HG03135 (cell line): ENCODE measurements around the gene PPIA.
A peak's percentile ranks its signal among the peaks of the same experiment; 100 is the strongest.

Experiments used
- ATAC-seq: cut with Tn5 transposase; IDR thresholded peaks from one replicate; pipeline ENCODE4 v1.9.1; 2021; ENCODE audit warnings: mild to moderate bottlenecking, moderate library complexity; ENCODE audit not compliant: unreplicated experiment

The PPIA gene

DNA sequence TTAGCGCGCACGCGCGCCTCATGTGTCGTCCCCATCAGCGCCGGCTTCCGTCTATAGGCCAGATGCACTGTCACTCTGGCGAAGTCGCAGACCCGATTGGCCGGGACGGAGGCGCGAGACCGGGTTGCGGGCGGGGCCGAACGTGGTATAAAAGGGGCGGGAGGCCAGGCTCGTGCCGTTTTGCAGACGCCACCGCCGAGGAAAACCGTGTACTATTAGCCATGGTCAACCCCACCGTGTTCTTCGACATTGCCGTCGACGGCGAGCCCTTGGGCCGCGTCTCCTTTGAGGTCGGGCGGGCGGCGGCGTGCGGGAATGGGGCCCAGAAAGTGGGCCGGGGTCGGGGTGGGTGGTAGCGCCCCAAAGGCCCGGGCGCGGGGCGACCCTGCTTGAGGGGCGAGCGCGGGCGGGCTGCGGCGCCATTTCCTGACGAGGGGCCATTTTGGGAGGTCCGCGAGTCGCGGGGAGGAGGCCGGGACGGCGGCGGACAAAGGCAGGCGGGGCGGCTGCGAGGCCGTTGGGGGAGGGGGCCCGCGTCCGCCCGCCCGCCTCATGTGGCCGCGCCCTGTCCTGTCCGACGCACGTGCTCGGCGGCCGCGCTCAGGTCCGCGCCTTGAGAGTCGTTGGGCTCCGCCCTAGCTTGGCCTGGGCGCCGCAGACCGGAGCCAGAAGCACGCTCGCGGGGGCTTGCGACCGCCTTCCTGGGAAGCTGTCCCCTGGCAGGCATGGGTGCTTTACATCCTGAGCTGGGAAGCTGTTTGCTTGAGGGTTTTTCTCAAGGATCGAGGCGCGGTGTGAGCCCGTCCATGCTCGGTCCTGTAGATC is at the start of gene PPIA:
PPIA (plus strand) TSS at position 178 of the 825 bp plus-strand sequence; CDS start at position 222, 44 bp downstream.
- peak; percentile 88 for ATAC-seq

DNA sequence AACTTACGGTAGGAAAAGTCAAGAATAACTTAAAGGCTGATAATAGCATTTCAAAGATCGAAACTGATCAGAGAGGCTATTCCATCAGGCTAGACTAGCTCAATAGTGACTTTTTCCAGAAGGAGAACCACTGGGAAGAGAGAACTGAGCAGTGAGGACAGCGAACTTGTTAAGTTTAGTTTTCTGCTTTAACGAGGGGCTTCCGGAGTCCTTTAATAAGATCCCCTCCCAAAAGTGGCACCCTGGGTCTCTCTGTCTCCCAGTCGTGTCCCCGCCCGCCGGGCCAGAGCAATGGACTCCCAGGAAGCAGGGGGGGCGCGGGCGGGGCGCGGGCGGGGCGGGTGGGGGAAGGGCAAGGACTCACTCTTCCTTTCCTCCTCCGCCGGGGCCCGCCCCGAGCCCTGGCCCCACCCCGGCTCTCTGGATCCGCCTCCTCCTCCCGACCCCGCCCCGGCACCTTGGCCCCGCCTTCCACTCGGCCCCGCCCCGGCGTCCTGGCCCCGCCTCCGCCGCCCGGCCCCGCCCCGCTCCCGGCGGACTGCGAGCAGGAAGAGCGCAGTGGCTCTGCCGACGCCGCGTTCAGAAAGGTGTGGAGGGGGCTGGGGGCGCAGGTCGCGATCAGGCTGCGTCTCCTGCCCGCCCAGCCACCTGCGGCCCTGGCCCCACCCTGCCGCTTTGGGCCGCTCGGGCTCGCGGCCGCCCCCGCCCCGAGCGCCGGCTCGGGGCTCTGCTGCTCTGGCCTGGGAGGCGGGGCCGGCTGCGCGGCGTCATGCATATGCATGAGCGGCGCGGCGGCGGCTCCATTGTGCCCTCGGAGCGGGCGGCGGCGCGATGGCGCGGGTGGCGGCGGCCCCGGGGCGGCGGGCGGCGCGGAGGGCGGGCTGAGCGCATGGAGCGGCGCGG is 48.2 kb upstream of the PPIA start, which contains the start of gene ZMIZ2:
ZMIZ2 (plus strand) TSS at position 803 of the 903 bp plus-strand sequence. CDS start 7,403 bp downstream, outside the sequence.
- ATAC-seq: peak; percentile 72

DNA sequence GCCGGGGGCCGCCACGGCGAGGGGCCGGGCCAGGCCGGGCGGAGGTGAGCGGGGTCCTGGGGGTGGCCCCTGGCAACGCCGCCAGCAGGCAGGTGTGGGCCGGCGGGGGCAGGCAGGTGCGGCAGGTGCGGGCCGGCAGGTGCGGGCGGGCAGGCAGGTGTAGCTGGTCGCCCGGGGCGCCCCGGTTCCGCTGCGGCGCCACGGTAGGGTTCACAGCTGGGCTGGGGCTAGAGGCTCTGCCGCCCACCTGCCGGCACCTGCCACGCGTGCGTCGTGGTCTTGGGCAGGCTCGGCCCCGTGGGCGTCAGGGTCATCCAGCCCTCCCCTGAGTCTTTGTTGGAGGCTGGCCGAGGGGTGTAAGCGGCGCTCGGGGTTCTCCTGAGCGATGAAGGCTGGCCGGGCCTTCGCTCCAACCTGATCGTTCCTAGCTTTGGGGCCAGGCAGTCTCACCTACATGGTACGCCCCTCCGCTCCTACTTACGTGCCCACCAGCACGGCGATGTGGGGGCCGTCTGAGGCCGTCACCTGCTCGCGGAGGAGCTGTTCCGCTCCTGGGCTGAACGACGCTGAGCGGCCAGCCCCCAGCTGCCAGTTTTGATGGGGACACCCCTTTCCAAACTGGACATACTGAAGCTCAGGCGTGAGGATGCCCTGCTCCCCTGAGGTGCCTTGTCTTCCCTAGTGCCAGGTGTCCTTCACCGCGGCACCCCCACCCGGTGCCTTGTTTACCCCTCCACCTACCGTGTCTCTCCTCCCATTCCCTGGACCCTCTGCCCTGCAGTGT is 47.3 kb upstream of the PPIA start:
- ATAC-seq: peak; percentile 23

DNA sequence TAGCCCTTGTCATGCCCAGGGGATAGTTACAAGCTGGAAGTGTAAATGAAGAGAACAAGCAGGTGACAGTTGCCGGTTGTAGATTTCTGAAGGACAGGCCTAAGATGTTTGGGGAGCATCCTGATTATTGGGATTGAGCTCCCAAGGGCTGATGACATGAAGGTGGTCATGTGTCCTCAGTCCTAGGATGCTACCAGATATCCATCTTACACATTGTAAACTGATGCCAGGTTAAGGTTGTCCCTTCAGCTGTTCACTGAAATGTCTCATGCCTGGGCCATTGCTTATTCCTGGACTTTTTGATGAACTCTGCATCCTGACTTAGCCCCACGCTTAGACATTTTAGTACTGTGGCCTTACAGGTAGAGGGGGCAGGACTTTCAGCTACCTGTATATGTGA is 46.5 kb upstream of the PPIA start:
- ATAC-seq: no peak

DNA sequence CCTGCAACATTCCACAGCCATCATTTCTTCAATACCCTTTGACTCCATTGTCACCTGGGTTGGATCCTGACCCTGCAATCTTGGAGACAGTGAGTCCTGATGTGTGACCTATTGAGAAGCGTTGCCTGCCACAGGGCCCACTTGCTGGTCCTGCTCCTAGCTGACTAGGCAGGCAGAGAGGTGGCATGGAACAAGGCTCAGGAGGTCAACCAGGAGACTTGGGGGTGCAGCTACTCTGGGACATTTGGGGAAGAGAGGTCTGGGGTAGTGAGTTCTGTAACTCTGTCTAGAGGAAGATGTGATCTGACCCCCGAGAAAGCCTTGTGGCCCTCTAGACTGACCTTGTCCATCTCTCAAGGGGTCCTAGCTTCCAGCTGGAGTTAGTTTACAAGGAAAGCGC is 46.1 kb upstream of the PPIA start:
- no peak for ATAC-seq

DNA sequence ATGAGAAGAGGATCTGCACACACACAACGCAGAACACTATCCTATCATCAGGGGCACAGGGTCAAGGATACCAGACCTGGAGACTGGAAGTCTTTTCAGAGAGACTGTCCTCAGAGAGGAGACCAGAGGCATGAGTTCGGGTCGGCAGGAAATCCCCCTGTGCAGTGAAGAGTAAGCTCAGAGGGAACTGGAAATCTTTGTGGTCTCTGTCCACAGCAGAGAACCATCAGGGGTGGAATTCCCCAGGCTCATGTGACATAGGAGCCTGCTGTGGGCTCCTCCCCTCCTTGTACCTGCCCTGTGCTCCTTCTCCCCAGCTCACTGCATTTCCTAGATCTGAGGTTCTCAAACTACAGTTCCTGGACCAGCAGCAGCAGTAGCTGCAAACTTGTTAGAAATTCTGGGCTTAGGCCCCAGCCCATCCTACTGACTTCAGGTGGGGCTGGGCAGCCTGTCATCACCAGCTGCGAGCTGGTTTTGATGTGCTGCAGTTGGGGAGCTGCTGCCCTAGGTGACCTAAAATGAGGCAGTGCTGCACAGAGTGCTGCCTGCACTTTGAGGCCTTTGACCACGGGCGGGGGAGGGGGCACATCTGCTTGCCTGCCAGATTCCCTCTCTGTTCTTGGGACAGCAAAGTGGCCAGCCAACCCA is 45.4 kb upstream of the PPIA start:
- ATAC-seq: peak; percentile 53

DNA sequence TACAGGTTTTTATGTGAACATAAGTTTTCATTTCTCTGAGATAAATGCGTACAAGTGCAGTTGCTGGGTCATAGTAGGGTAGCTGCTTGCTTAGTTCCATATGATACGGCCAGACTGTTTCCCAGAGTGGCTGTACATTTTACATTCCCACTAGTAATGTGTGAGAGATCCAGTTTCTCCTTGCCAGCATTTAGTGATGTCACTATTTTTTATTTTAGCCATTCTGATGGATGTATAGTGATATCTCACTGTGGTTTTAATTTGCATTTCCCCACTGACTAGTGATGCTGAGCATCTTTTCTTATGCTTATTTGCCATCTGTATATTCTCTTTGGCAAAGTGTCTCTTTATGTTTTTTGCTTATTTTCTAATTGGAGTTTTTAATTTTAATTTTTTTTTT is 43.7 kb upstream of the PPIA start:
- no peak for ATAC-seq

DNA sequence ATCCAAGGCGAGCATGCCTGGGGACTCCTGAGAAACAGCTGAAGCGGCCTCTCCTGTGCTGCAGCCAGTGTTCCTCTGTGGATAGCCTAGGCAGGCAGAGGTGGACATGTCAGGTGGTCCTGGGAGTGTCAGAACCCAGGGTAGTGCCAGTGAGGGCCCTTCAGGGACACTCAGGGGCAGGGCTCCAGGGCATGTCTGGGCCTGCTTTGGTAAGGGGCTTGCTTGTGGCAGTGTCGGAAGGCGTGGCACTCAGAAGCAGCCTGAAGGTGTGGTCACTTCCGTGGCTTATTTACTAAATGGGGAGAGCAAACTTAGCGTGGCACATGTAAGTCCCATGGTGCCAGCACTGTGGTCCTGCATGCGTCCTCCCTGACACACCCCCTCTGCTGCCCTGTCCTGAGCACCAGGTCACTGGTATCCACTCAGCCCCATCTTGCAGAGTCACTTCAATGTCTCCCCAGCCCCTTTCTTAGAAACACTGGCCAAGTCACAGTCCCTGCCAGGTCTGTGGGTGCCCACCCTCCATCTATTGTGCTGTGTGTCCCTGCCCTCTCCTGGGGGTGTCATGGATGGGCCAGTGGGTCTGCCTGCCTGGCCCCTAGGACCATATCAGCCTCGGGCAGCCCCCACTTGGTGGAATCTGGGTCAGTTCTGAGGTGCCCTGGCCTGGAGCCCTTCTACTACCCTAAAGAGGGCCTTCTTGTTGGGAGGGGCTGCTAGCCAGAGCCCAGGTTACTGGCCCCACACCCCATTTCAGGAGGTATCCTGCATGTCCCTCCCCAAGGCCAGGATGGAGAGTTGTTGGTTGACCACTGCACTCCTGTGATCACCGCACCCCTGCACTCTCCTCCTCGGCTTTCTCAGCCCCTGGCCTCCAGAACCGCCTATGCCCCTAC is 41.4 kb upstream of the PPIA start:
- ATAC-seq: no peak

DNA sequence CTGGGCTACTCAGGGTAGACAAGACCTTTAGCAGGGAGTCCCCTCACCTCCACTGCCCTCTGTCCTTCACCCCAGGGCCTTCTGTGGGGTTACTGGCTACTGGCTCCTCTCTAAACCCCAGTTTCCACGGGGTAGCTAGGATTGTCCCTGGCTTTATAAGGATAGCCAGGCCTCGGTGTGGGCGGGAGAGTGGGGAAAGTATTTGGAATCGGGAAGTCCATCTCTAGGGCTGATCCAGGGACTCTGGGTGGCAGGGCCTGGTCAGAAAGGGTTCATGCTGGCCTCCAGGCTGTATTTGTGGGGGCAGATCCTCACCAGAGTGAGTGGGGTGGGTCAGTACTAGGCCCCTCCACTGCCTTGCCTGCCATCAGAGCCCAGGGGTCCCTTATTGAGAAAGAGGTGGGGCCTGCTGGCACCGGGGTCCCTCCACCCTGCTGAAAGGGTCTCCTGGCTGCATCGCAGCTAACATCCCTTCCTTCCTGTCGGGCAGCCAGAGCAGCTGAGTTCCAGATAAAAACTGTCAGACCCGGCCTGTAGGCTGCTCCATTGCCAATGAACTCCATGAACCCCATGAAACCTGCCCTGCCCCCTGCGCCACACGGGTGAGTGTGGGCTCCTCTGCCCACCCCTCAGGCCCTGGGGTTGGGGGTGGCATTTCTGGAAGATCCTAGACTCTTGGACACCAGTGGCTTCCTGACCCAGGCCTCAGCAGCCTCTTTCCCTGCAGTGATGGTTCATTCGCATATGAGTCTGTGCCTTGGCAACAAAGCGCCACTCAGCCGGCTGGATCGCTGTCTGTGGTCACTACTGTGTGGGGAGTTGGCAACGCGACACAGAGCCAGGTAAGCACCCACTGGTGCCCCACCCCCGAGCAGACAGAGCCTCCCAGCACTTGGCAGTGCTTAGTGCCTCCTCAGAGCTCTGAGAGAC is 40.5 kb upstream of the PPIA start:
- ATAC-seq: no peak

DNA sequence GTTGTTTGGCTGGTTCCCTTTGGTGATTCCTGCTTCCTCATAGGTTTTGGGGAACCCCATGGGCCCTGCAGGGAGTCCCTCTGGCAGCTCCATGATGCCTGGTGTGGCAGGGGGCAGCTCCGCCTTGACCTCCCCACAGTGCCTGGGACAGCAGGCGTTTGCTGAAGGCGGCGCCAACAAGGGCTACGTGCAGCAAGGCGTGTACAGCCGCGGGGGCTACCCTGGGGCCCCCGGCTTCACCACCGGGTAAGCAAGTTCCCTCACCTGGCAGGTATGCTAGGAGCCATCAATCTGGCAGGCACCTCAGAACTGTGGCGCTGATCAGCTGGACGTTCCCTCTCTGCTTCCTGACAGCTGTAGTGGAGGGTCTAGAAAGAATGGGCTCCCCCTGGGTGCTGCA is 39.6 kb upstream of the PPIA start:
- ATAC-seq: no peak

DNA sequence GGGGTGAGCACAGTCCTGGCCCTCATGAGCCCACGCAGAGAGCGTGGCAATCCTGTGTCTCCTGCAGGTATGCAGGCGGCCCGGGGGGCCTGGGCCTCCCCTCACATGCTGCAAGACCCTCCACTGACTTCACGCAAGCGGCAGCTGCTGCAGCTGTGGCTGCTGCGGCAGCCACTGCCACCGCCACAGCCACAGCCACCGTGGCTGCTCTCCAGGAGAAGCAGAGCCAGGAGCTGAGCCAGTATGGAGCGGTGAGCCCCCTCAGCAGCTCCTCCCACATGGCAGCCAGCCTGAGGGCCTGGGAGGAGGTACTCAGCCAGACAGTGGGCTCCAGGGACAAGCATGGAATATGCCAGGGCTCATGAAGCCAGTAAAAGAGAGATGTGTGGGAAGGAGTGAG is 39.2 kb upstream of the PPIA start:
- ATAC-seq: no peak

DNA sequence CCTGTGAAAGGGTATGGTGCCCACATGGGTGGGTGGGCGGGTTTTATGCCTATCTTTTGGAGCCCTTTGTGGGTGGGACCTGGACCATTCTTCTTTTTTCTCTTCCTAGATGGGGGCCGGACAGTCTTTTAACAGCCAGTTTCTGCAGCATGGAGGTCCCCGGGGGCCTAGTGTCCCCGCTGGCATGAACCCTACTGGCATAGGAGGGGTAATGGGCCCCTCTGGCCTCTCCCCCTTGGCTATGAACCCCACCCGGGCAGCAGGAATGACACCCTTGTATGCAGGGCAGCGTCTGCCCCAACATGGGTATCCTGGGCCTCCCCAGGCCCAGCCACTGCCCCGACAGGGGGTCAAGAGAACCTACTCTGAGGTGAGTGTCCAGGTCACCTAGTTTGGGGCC is 38.7 kb upstream of the PPIA start:
- ATAC-seq: no peak

DNA sequence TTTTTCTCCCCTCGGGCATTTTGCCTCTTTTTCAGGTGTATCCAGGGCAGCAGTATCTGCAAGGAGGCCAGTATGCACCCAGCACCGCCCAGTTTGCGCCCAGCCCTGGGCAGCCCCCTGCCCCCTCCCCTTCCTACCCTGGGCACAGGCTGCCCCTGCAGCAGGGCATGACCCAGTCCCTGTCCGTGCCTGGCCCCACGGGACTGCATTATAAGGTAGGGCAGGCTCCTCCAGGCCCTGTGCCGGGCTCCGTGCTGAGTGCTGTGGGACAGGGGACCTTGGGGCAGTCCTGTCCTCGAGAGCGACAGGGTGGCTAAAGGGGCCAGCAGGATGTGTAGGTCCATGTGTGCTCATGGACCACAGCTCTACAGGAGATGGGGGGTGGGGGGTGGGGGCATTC is 37.2 kb upstream of the PPIA start:
- no peak for ATAC-seq

DNA sequence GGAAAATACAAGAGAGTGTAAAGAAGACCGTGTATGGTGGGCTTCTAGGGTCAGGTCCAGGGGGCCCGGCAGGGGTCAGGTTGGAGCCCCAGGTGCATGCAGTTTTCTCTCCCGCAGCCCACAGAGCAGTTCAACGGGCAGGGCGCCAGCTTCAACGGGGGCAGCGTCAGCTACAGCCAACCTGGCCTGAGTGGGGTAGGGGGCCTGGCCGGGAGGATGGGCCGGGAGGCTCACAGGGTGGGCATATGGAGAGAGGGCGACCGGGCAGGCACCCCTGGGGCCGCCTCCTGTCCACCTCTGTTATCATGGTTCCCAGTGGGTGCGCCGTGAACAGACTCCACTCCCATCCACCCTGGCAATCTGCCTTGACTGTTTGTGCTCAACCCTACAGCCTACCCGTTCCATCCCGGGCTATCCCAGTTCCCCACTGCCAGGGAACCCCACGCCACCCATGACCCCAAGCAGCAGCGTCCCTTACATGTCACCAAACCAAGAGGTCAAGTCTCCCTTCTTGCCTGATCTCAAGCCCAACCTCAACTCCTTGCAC is 36.4 kb upstream of the PPIA start:
- no peak for ATAC-seq

DNA sequence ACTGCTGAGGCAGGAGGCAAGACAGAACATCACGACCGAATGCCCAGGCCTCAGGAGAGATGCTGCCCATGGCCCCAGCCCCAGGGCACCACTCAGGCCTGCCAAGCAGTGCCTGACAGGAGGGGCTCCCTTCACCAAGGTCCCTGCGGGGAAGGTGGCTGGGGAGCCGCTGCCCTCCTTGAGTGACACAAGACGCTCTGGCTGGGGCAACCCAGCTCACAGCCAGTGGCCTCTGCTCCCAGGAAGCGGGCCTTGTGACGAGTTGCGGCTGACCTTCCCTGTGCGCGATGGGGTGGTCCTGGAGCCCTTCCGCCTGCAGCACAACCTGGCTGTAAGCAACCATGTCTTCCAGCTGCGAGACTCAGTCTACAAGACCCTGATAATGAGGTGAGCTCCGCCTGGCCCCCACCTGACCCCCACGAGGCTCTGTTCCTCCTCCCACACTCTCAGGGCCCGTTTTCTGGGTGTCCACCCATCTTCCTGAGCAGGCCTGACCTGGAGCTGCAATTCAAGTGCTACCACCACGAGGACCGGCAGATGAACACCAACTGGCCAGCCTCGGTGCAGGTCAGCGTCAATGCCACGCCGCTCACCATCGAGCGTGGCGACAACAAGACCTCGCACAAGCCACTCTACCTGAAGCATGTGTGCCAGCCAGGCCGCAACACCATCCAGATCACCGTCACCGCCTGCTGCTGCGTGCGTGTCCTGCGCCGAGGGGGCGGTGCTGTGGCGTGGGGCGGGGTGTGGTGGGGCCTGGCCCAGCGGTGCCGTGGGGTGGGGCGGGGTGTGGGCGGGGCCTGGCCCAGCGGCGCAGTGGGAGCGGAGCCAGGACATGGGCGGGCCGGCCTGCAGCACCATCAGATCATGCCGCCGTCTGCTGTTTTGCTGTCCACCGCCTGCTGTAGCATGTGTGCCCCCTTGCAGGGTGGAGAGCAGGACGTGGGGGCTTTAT is 35.0 kb upstream of the PPIA start:
- no peak for ATAC-seq

DNA sequence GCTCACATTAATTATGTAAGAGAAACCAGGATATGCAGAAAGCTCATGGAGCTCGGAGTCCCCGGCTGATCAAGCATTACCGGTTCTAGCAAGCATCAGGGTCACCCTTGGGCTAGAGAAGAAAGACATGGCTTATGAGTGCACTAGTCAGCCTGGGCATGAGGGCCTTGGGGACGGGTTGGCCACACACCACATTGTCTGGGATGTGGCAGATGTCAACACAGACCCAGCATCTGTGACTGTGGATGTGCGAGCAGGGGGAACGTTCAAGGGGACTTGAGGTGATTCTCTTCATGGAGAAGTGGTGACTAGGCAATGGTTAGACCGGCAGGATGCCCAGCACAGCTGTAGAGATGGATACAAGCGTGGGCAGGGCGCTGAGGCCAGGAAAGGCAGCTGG is 34.2 kb upstream of the PPIA start:
- ATAC-seq: no peak
